ENCODE results near the gene GPNMB.
"Not testable (repeated sequence)": the region's sequence is repeated elsewhere in the genome, so short reads cannot be mapped to it uniquely, and the experiment has no call there.

Gene GPNMB

GRCh38 chr7:23299770-23300300 is 53.3 kb downstream of the GPNMB start:
- DNase-seq (ENCODE audit: low read depth in 2 of 2): no peak

GRCh38 chr7:23306936-23307521 is 60.5 kb downstream of the GPNMB start:
- no peak for DNase-seq (ENCODE audit: low read depth in 2 of 2)

- no peak for DNase-seq (ENCODE audit: low read depth in 2 of 2)
Measured at GRCh38 chr7:23308754-23309153, 62.2 kb downstream of the GPNMB start.

- not testable (repeated sequence) for DNase-seq (ENCODE audit: low read depth in 2 of 2)
Measured at GRCh38 chr7:23312141-23312540, 65.6 kb downstream of the GPNMB start.

- DNase-seq (ENCODE audit: low read depth in 2 of 2): no peak
Measured at GRCh38 chr7:23315366-23315765, 68.8 kb downstream of the GPNMB start.

Data from stimulated activated CD8-positive, alpha-beta memory T cell treated with anti-CD3 and anti-CD28 coated beads, Interleukin-15, amount 100 ng/mL, for 4 hours (primary cell).